KMS-11 (cell line): ENCODE results near the gene YY1.
"Not testable (repeated sequence)": the region's sequence is repeated elsewhere in the genome, so short reads cannot be mapped to it uniquely, and the experiment has no call there.

Source experiments
- H2AFZ ChIP-seq: fragments of 200-600 bp; sonication (generic); 2 replicates; pipeline ENCODE4 v1.6.1; 2016; ENCODE audit warnings: antibody characterized with exemption, mixed run types, low read depth
- H3K27ac ChIP-seq: fragments of 200-600 bp; sonication (generic); 2 replicates; pipeline ENCODE4 v1.6.1; 2016; ENCODE audit warnings: mild to moderate bottlenecking, mixed run types
- H3K27me3 ChIP-seq: fragments of 200-600 bp; sonication (generic); 2 replicates; pipeline ENCODE4 v1.6.1; 2017; ENCODE audit warnings: mild to moderate bottlenecking, low read depth, mixed run types, moderate library complexity; ENCODE audit not compliant: insufficient read depth
- H3K36me3 ChIP-seq: fragments of 200-600 bp; sonication (generic); 2 replicates; pipeline ENCODE4 v1.6.1; 2017; ENCODE audit warnings: mild to moderate bottlenecking, mixed run types; ENCODE audit not compliant: insufficient read depth
- H3K4me1 ChIP-seq: fragments of 200-600 bp; sonication (generic); 2 replicates; pipeline ENCODE4 v1.6.1; 2016; ENCODE audit warnings: mild to moderate bottlenecking, low read depth, mixed run types; ENCODE audit not compliant: poor library complexity, severe bottlenecking
- H3K4me2 ChIP-seq: fragments of 200-600 bp; sonication (generic); 2 replicates; pipeline ENCODE4 v1.7.0; 2016; ENCODE audit warnings: mild to moderate bottlenecking, mixed run types
- H3K4me3 ChIP-seq: fragments of 200-600 bp; sonication (generic); IDR thresholded peaks from 2 replicates; pipeline ENCODE4 v1.6.1; 2017; ENCODE audit warnings: low read depth, low read length, mixed read lengths; ENCODE audit not compliant: insufficient read depth
- H3K79me2 ChIP-seq: fragments of 200-600 bp; sonication (generic); 2 replicates; pipeline ENCODE4 v1.6.1; 2016; ENCODE audit warnings: low read depth, mixed run types; ENCODE audit not compliant: insufficient read depth
- H3K9ac ChIP-seq: fragments of 200-600 bp; sonication (generic); 2 replicates; pipeline ENCODE4 v1.6.1; 2016; ENCODE audit warnings: mild to moderate bottlenecking, mixed run types
- H4K20me1 ChIP-seq: fragments of 200-600 bp; sonication (generic); 2 replicates; pipeline ENCODE4 v1.6.1; 2016; ENCODE audit warnings: mild to moderate bottlenecking, mixed run types; ENCODE audit not compliant: insufficient read depth
- TF ChIP-seq, protein P1 (sequence below): fragments of 200-600 bp; sonication (generic); conservative IDR thresholded peaks from 2 replicates; pipeline ENCODE4 v1.6.1; 2017; ENCODE audit warnings: low read depth, mild to moderate bottlenecking, antibody characterized with exemption, low read length, moderate library complexity, mixed read lengths

YY1 gene

DNA sequence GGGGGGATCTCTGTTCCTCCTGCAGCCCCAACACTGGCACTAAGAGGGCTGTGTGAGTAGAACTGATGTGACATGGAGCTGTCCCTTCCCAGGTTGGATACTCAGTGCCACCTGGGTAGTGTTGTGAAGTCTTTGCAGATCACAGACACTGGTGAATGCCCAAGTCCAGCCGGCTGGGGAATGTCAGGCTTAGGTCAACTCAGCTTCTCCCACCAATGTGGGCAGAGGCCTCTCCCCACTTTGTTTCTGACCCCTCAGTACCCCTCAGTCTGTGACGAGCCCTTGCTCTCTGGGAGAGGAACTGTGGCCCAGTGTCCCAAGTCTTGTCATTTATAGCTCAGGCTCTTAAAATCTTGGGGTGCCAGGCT lies 56.0 kb downstream of the YY1 start:
- Histone ChIP-seq H2AFZ (no peak overlapping the region), H3K9ac (no peak overlapping the region), H3K4me1 (no peaks in the 10 kb centered on the region), H3K4me3 (no peak overlapping the region), H4K20me1 (no peaks in the 10 kb centered on the region), H3K36me3 (no peaks in the 10 kb centered on the region), H3K27ac (no peak overlapping the region), H3K79me2 (no peaks in the 10 kb centered on the region), H3K4me2 (no peak overlapping the region), H3K27me3 (no peaks in the 10 kb centered on the region)
- TF ChIP-seq, protein P1, sequence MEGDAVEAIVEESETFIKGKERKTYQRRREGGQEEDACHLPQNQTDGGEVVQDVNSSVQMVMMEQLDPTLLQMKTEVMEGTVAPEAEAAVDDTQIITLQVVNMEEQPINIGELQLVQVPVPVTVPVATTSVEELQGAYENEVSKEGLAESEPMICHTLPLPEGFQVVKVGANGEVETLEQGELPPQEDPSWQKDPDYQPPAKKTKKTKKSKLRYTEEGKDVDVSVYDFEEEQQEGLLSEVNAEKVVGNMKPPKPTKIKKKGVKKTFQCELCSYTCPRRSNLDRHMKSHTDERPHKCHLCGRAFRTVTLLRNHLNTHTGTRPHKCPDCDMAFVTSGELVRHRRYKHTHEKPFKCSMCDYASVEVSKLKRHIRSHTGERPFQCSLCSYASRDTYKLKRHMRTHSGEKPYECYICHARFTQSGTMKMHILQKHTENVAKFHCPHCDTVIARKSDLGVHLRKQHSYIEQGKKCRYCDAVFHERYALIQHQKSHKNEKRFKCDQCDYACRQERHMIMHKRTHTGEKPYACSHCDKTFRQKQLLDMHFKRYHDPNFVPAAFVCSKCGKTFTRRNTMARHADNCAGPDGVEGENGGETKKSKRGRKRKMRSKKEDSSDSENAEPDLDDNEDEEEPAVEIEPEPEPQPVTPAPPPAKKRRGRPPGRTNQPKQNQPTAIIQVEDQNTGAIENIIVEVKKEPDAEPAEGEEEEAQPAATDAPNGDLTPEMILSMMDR = no peak

DNA sequence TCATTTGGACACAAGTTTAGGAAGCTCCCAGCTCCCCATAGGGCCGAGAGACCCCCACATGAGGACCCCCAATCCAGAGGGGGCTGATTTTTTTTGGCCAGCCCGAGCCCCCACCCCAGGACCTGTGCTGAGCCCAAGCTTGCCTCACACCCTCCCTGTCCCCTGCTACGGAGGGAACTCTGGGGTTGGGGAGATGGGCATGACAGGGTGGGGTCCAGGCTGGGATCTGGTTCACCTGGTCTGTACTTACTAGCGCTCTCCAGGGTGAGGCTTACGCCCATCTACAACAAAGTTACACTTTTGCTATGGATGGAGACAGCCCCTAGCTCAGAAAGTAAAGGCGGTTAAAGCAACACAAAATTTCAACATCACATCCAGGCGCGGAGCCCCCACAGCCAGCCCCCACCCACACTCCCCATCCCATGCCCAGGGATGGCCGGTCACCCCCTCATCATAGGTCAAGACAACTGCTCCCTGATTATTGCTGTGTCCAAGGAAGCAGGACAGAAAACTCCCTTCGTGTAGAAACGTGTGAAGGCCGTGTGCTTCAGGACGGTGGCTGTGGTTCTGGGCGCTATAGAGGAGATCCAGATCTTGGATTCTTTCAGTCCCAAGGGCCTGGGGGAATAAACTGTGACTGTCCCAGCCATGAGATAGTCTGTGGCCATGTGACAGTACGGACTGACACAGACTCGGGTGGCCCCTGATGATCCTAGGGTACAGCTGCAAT lies 56.6 kb downstream of the YY1 start:
- Histone ChIP-seq H3K36me3 (no peaks in the 10 kb centered on the region), H3K9ac (no peak overlapping the region), H3K4me2 (no peak overlapping the region), H3K27me3 (no peaks in the 10 kb centered on the region), H2AFZ (no peak overlapping the region), H3K4me1 (no peaks in the 10 kb centered on the region), H4K20me1 (no peaks in the 10 kb centered on the region), H3K4me3 (no peak overlapping the region), H3K27ac (no peak overlapping the region), H3K79me2 (no peaks in the 10 kb centered on the region)
- TF ChIP-seq, protein P1 = no peak

DNA sequence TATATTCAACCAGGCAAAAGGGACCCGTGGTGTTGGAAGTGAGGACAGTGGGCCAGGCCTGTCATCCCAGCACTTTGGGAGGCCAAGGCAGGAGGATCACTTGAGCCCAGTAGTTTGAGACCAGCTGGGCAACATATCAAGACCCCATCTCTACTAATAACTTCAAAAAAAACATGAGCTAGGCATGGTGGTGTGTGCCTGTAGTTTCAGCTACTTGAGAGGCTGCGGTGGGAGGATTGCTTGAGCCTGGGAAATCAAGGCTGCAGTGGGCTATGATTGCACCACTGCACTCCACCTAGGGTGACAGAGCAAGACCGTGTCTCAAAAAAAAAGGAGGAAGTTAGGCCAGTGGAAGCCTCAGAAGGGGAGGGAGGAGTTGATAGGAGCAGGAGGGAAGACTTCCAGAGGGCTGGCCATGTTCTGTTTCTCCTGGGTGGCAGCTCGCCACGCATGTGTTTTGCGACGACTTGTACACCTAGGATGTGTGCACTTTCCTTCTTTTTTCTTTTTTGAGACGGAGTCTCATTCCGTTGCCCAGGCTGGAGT lies 57.2 kb downstream of the YY1 start:
- Histone ChIP-seq H4K20me1 (no peaks in the 10 kb centered on the region), H3K4me3 (no peak overlapping the region), H2AFZ (no peak overlapping the region), H3K79me2 (no peaks in the 10 kb centered on the region), H3K4me2 (no peak overlapping the region), H3K4me1 (no peaks in the 10 kb centered on the region), H3K9ac (no peak overlapping the region), H3K36me3 (no peaks in the 10 kb centered on the region), H3K27me3 (no peaks in the 10 kb centered on the region), H3K27ac (no peak overlapping the region)
- TF ChIP-seq, protein P1 = no peak

- H3K27ac ChIP-seq, H3K4me3 ChIP-seq, H2AFZ ChIP-seq, H3K4me1 ChIP-seq, H3K27me3 ChIP-seq, H3K79me2 ChIP-seq, H3K9ac ChIP-seq, H4K20me1 ChIP-seq, H3K4me2 ChIP-seq, H3K36me3 ChIP-seq: not testable (repeated sequence)
Measured at GRCh38 chr14:100296729-100297128, 57.8 kb downstream of the YY1 start.
